Activated CD4-positive, CD25-positive, alpha-beta regulatory T cell treated with anti-CD3 and anti-CD28 coated beads, Interleukin-2, amount 50 U/mL, for 72 hours (primary cell): Measurements from ENCODE around the gene DDOST.
"Not testable (repeated sequence)": the region's sequence is repeated elsewhere in the genome, so short reads cannot be mapped to it uniquely, and the experiment has no call there.

Experiments
- DNase-seq: peaks from one replicate; pipeline ENCODE4 v3.0.0; 2021

DDOST gene

DNA sequence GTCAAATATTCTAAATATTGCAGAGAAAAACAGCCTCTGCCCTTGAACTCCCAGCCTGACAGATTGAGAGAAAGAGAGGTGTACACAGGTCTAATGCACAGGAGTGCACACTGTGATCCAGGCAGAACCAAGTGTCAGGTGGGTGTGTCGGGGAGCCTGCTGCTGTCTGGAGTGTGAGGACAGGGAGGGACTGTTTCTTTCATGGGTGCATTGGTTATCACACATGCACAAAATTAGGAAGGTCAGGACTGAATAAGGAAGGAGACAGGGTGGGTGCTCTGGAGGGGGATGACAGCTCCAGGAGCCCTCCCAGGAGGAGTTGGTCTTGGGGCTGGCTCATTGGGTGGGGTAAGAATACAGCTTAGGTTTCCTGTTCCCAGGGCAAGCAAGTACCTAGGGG, 41.2 kb downstream of the DDOST start:
- no peak for DNase-seq

DNA sequence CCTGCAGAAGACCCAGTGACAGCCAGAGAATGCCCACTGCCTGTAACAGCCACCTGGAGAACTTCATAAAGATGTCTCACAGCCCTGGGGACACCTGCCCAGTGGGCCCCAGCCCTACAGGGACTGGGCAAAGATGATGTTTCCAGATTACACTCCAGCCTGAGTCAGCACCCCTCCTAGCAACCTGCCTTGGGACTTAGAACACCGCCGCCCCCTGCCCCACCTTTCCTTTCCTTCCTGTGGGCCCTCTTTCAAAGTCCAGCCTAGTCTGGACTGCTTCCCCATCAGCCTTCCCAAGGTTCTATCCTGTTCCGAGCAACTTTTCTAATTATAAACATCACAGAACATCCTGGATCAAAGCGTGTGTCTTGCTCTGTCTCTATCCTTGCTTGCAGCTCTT, 42.6 kb downstream of the DDOST start:
- no peak for DNase-seq

DNA sequence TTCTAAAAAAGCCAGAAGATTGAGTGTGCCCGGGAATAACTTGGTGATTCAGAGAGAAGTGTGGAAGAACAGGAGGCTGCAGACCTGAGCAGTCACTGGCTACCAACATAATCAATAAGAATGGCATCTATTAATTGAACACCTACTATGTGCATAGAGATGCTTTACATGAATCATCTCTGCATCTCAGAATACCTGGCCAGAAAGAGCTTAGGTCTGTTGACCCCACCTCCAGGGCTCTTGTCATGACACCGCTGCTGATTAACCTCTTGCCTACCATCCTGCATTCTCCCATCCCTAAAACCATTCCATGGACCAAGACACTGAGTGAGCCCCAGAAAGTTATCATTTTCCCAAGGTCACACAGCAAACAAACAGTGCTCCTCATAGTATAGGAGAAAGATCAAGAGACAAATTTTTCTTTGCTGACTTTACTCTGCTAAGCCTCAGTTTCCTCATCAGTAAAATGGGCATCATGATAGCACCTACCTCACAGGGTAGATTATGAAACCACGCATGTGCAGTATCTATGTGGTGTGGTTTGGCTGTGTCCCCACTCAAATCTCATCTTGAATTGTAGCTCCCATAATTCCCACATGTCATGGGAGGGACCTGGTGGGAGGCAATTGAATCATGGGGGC, 44.2 kb downstream of the DDOST start:
- DNase-seq = no peak

DNA sequence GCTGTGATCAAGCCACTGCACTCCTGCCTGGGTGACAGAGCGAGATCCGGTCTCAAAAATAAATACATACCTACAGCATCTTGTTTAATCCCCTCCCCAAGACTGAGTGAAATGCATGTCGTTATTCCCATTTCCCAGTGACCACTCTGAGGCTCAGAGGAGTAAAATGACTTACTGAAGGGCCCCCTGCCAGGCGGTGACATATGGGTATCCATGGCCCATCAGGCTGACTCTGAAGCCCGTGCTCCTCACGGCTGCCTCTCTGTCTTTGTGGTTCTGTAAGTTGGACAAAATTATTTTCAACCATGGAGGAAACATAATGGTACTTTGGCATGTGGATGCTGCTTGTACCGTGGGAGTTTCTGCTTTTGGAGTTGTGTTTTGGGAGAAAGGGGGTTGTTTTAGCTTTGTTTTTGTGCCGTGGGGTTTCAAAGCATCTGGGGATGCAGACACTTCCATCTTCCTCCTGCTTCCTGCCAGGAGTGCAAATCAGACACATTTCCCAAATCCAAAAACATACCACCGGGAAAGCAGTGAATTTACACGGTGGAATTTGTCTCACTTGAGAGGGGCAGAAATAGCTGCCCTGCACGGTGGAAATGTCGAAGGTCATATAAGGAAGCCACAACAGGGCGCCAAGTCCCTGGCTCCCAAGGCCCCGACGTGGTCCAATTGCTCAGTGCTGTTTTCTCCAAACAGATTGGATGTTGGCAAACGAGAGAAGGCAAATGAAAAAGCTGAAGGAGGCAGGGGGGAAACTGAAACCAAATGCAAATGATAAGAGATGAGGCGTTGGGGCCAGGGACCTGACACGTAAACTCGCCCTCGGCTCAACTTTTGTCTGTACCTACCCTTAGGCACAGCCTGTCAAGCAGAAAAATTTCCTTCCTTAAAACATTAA, 45.0 kb downstream of the DDOST start:
- no peak for DNase-seq

DNA sequence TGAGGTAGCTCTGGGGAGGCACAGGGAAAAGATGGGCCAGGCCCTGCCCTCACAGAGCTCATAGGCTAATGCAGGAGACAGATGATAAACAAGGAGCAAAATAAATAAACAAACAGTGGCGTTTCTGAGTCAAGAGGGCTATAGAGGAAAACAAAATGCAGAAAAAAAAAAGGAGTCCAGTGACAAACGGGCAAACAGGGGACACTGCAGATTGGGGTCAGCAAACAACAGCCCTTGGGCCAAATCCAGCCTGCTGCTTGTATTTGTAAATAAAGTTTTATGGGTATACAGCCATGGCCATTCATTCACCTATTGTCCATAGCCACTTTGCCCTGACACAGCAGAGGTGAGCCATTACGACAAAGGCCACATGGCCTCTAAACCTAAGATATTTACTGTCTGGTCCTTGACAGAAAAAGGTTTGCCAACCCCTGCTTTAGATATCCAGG, 47.0 kb downstream of the DDOST start:
- no peak for DNase-seq

DNA sequence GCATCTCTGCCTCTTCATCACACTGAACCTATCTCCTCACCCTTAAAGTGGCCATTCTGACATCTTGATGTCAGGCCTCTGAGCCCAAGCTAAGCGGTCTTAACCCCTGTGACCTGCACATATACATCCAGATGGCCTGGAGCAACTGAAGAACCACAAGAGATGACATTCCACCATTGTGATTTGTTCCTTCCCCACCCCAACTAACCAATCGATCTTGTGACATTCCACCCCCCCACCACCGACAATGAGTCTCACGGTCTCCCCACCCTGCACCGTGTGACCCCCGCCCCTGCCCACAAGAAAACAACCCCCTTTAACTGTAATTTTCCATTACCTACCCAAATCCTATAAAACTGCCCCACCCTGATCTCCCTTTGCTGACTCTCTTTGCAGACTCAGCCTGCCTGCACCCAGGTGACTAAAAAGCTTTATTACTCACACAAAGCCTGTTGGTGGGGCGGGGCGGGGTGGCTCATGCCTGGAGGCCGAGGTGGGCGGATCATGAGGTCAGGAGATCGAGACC, 48.9 kb downstream of the DDOST start:
- DNase-seq = no peak

DNA sequence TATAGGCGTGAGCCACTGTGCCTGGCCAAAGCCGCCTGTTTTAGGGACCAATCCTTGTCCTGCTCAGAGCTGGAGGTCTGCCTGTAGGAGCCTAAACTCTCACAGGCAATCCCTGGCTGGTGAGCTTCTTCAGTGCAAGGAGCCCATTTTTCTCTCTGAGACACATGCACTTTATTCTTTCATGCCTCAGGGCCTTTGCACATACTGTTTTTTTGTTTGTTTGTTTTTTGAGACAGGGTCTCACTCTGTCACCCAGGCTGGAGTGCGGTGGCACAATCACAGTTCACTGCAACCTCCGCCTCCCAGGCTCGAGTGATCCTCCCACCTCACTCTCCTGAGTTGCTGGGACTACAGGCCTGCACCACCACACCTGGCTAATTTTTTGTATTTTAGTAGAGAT, 49.5 kb downstream of the DDOST start:
- no peak for DNase-seq

DNA sequence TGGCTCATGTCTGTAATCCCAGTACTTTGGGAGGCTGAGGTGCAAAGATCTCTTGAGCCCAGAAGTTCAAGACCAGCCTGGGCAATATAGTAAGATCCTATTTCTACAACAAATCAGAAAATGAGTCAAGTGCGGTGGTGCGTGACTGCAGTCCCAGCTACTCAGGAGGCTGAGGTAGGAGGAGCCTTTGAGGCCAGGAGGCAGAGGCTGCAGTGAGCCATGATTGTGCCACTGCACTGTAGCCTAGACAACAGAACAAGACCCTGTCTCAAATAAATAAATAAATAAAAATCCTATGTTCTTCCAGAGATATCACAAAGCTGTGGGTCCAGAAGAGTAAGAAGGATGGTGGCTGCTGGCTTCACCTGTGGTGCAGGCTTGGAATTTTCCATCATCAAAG, 50.2 kb downstream of the DDOST start:
- no peak for DNase-seq

DNA sequence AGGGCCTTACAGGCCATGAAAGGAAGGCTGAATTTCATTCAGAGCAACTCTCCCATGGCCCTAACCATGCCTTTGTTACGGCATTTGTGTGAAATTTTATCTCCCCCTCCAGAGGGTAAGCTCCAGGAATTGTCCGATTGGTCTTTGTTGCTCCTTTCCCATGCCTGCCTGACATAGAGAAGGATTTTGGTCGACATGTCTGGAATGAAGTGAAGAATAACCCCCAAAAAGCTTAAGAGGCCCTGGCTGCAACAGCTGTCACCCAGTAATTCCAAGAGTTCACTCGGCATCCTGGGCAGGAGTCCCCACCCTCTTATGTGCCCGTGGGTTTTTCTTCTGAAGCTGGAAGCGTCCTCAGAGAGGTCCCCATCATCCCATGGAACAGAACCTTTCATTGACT, 51.6 kb downstream of the DDOST start:
- DNase-seq = no peak

DNA sequence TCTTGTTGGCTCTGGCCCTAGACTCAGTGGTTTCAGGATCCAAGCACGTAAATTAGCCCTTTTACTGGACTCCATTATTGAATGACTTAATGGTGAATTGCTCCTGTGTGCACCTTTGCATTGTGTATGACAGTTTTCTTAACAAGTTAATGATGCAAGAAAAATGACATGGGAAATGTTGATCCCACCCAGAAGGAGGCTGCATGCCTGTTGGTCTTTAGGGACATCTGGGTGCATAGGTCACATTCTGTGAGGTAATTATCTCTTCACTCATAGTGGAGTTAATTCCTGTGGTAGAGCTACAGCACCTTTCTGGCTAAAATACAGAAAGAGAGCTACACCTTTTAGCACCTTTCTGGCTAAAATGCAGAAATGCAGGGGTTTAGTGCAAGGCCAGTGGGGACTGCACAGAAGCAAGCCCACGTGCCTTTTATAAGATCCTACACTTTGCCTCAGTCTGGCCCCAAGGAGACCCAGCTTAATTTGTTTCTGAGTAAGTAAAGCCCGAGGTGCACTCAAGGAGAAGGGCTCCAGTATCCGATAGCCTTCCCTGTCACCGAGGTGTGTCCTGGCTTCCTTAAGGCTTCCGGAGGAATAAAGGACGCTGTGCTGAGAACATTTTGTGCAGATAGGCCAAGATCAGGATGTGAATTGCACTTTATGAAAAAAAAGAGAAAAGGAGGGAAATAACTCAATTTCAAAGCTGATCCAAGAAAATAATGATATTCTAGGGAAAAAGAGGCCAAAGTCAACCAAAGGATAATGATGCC, 54.2 kb downstream of the DDOST start:
- not testable (repeated sequence) for DNase-seq

DNA sequence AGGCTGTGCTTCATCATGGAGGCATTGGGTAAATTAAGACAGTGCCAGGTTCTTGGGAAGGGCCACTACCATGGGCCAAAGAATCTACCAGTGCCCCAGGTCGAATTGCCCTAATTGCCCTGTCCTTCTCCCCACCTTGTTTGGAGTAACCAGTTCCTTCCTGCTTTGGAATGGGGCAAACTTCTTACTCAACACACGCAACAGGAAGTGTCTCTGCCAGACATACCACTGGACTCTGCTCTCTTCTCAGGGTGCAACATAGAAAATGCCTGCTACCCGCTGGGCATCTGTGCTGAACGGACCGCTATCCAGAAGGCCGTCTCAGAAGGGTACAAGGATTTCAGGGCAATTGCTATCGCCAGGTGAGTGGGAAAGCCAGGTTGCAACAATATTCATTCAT, 56.5 kb downstream of the DDOST start:
- DNase-seq = no peak

DNA sequence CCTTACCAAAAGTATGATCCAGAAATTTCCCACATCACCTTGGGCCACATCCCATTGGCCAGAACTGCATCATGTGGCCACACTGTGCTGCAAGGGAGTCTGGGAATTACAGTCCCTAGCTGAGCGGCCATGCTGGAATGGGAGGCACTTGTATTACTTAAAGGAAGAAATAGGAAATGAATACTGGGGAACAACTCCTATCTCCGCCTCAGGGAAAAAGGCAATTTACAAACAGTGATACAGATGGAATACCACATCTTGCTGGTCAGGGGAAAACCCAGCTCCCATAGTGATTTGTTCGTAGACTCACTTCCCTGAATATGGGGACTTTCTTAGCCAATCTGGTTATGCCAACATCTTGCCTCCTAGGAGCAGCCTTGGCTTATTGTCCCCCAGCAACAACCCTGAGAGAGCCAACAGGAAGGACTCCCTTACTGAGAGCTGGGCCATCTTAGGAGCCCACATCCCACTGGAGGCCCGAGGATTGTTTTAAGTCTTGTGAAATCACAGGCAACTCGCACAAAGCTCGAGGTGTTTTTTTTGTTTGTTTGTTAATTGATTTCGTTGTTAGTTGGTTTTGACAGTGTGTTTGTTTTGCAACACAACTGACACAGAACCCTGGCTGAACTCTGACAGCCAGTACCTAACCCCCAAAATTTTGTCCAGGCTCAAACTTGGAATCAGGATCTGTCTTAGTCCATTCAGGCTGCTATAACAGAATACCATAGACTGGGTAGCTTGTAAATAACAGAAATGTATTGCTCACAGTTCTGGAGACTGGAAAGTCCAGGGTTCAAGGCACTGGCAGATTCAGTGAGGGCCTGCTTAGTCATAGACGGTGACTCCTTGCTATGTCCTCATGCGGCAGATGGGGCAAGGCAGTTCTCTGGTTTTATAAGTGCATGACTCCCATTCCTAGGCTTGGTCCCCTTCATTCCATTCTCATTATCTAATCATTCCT, 57.4 kb downstream of the DDOST start:
- no peak for DNase-seq

DNA sequence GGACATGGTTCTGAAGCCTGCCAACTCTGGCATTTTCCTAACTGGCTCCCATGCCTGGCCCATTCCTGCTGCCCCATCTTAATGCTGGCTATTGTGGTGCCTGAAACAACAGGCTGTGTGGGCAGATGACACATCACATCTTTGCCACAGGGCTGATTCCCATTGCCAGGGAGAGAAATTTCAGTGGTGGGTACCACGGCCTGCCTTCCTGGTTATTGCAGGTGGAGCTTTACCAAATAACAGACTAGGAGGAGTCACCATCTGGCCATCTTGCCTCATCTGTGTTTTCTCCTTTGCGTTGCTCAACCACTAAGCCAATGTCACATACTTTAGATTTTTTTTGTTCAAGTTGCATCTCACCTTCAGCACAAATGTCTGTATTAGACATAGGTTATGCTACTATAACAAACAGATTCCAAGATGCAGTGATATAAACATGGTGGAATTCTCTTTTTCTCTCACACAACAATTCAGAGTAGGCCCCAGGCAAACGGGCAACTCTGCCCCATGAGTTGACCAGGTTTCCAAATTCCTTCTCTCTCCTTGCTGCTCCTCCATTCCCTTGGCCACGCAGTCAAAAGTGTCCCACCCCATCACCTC, 58.2 kb downstream of the DDOST start:
- DNase-seq = no peak
